AG08395 (cell line): ENCODE data around the gene AMT.
A peak's percentile ranks its signal among the peaks of the same experiment; 100 is the strongest.
"Not testable (repeated sequence)": the region's sequence is repeated elsewhere in the genome, so short reads cannot be mapped to it uniquely, and the experiment has no call there.

ENCODE experiments used
- DNase-seq: peaks from one replicate; pipeline ENCODE4 v3.0.0; 2012; ENCODE audit warnings: mixed read lengths, low spot score

AMT gene

DNA sequence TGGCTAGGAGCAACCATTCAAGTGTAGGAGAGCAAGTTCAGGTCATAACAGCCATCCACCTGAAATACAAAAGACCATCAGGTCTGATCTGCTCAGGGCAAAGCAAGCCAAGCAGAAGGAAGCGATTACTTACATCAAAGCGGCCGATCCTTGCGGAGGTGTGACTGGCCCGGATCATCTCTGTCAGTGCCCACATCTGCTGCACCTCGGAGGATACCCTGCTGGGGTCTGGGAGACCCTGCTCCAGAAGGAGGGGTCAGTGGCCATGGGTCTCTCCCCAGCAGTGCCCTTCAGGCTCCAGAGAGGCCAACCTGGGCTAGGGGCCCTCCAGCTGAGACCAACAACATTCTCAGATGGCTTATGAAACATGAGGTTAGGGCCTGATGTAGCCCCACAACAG lies 2.5 kb upstream of the AMT start:
- no peak for DNase-seq

- DNase-seq = no peak
Observed at GRCh38 chr3:49421890-49422378, 339 bp downstream of the AMT start.

DNA sequence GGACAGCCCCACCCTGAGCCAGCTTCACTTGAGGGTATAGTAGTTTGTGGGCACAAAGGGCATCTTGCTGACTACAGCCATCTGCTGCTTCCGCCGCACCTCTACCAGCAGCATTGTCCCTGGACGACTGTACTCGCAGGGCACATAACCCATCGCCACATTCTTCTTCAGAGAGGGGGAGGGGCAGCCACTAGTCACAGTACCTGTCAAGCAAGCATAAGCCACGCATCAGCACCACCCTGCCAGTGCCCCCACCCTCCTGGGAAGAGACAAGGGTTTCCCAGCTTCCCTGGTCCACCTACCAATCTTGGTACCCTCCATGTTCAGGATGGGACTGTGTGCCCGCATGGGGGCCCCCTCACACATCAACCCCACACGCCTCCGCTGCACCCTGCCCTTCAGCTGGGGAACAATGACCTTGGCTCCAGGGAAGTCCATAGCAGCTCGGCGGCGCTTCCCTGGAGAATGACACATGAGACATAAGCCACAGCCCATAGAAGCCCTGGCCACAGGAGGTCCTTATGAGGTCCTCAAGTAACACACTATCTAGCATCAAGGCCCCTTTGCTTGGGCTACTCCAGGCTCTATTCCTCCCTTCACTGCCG lies 4.7 kb downstream of the AMT start:
- no peak for DNase-seq

DNA sequence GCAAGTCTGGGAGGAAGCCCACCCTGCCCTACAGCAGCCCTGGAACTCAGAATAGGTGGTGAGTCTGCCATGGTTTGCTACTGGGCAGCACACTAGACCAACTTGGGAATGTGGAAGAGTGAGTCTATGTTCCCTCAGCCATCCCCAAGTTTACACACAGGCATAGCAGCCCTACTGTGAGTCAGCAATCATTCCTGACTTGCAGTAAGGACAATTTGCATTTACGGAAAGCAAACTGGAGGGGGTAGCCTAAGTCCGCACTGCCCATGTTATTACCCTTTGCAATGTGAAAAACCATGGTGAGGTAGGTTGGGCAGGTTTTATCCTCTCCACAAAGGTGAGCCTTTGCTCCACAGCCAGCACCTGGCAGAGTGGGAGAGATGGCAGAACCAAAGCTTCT lies 5.4 kb downstream of the AMT start:
- DNase-seq = no peak

DNA sequence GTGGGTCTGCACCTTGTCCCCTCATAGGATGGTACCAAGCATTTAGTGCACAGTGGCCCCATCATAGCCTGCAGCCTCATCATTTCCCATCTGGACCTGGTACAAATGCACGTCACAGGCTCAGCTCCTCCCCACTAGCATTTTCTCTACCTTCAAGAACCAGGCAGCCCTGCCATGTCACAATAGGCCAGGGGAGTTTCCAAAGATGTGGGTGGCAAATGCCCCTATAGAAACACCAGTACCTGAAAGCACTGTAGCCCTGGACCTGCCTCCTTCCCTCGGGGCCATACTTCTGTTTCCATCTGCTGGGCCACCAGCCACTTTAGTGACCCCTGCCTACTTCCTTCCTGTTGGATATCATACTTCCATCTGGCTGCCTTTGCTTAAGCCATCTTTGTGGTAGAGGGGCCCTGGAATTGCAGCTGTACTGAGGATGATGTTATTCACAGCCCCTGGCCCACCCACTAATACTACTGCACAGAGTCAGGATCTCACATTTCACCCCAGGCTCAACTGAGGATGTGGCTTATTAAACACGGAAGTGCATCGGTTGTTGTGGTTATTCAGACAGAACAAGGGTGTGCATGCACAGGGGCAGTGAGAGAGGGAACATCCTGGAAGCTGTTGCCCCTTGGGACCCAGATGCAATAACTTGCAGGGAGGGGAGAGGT lies 6.2 kb downstream of the AMT start:
- DNase-seq = no peak

DNA sequence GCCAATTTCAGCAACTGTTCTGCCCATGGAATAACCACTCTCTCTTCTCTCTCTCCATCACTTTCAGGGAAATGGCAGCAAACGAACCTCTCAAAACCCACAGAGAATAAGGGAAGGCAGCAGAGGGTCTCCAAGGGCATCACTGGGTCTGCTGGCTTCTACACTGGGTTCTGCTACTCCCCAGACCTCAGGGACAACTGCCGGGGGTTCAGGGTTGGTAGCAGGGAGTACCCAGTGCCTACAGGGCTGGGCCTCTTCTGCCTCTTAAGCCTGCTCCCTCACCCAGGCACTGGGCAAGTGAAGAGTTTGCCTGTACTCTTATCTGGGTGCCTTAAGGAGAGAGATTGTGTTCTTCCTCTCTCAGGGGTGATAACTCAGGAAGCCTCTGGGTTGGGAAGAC lies 7.5 kb downstream of the AMT start:
- DNase-seq = no peak

- DNase-seq = no peak
Observed at GRCh38 chr3:49413338-49413734, 8.9 kb downstream of the AMT start.

DNA sequence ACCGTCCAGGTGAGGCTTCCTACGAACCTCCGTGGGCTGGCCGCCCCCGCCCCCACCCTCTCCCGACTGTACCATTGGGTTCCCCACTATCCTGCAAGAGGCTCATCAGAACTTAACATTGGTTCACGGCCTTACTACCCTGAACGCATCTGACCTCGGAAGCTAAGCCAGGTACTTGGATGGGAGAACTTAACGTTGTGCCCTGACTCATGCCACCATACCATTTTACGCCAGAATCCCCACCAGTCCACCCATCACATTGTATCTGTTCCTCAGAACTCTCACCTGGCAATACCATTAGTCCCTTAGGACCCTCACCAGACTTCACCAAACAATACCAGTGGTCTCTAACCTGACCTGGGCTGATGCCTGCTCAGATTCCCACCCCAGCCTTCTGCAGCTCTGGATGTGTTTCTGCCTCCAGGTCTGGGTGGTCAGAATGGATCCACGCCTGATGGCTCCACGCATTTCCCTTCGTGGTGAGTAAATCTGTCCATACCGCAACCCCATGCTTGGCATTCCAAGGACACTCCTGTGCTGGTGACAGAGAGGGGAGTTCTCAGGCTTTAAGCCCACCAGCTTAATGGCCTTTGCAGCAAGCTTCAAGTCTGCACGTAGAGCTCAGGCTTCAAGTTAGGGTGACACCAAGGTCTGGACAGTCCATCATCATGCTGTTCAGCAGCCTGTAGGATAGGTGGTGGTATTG lies 9.5 kb downstream of the AMT start:
- no peak for DNase-seq

- peak; percentile 100 for DNase-seq
Observed at GRCh38 chr3:49411968-49412631, 10.2 kb downstream of the AMT start, which contains the start of the genes RHOA and TCTA. TSS of gene RHOA (minus strand) at chr3:49411976. CDS start at chr3:49375589, 36,387 bp downstream. TSS of gene TCTA (plus strand) at chr3:49412423. CDS start at chr3:49412427, 4 bp downstream.

DNA sequence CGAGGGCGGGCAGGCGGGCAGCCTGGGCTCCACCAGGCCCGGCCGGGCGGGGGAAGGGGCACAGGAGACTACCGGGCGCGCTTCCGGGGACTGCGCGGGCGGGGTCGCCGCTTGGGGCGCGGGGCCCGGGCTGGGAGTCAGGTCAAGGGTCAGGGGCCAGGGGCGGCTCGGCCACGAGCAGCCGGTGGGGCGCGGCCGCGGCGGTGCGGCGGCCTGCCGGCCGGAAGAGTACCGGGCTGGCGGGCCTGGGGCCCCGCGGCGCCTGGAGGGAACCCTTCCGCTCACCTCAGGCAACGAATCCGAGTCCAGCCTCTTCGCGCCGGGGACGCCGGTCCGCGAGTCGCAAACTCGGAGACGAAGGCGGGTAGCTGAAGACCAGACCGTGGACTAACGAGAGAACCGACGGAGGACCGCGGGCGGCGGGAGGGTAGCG lies 10.7 kb downstream of the AMT start:
- no peak for DNase-seq

DNA sequence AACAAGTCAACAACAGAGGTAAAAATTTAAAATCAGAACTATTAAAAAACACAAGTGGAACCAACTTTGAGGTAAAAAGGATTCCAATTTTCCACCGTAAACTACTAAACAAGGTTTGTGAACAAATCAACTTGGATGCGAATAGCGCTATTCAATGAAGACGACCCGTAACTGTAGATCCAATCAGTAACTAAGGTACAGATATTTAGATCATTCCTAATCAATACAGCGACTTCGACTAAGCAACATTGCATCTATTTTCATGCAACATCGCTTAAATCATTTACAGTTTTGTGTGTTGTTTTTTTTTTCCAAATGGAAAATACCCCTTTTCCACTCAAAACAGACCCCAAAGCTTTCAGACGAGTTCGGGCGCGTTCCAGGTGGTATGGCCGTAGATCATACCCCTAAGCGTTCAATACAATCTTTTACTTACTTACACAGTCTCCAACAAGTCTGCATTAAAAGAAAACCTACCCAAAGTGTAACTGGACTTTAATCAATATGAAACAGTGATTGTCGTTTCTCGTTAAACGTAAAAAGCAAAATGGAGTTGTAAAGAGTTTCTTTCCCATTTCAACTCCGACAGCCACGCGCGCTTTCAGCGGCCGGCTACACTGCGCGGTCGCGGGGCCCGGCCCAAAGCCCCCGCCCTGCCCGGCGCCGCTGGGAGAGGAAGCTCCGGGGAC lies 11.3 kb downstream of the AMT start:
- DNase-seq = no peak

DNA sequence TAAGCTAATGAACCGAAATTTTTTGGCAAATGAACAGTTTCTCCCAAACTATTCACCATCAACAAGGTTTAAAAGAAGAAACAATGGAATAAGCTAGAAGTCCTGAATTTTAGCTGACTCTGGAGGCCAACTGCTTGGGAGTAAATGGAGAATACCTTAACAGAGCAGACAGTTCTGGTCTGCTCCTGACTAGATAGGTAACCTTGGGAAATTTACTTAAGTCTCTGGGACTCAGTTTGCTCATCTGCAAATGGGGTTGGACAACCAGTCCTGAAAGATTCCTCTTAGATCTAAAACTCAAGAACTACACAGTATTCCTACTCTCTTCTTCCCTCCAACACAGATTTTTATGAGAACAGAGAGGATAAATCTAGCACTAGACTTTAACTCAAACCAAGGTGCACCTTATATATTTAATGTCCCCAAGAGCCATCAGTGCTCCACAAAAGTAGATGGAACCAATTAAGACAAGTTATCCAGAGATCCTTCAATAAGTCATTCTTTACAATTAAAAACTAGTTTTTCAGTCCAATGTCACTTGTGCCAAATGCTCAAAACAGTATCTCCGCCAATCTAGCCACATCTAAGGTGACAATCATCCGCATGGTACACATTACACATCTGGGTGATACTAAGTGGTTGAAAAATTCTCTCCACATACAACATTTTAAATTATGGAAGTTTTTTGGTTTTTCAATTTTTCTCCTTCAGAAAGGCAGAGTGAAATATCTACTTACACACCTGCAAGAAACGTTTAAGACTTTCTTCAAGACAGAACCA lies 12.0 kb downstream of the AMT start:
- DNase-seq = no peak

GRCh38 chr3:49406571-49407565 lies 15.4 kb downstream of the AMT start:
- DNase-seq = no peak

DNA sequence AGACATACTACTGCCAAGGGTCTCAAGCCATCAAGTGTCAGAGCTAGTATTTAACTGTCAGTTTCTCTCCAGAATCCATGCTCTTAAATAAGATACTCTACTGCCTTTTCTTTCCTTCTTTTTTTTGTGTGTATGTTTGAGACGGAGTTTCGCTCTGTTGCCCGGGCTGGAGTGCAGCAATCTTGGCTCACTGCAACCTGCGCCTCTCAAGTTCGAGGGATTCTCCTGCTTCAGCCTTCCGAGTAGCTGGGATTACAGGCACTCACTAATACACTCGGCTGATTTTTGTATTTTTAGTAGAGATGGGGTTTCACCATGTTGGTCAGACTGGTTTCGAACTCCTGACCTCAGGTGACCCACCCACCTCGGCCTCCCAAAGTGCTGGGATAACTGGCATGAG lies 16.7 kb downstream of the AMT start:
- DNase-seq = not testable (repeated sequence)

- DNase-seq = no peak
Observed at GRCh38 chr3:49403891-49404290, 18.4 kb downstream of the AMT start.

GRCh38 chr3:49401766-49402165 lies 20.5 kb downstream of the AMT start:
- no peak for DNase-seq

DNA sequence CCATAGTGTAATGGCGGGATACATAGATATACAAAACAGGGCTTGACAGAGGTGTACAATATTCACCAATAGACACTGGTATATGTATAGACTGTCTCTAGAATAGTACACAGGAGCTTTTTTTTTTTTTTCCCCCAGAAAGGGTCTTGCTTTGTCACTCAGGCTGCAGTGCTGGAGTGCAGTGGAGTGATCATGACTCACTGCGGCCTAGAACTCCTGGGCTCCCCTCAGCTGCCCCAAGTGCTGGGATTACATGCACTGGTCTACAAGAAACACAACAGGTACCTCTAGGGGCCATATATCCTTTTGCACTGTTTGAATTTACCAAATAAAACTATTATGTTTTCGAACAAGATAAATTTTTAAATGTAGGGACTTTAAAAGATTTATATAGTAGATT lies 22.8 kb downstream of the AMT start:
- DNase-seq = no peak

DNA sequence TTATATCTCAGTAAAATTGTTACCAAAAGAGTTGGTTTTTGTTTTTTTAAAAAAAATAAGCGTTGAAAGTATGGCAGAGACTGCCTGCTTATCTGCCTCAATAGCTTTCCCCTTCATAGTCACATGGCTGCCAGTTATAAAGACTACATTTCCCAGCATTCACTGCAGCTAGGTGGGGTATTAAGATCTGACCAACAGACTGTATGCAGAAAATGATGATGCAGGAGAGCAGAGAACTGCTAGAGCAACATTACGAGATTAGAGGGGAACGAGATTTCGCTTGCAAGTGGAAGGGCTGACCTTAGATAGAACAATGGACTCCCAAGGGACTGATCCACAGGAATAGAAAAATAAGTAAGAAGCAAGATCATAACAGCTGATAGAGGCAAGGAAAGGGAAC lies 24.8 kb downstream of the AMT start:
- DNase-seq = no peak

DNA sequence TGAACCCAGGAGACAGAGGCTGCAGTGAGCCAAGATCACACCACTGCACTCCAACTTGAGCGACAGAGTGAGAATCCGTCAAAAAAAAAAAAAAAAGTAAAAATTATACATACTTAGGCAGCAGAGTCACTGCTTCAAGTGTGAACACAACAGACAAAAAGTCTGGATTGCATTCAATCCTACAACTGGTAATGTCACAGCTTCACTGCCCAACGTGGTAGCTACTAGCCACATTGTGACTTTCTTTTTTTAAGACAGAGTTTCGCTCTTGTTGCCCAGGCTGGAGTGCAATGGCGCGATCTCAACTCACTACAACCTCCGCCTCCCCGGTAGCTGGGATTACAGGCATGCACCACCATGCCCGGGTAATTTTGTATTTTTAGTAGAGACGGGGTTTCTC lies 31.0 kb downstream of the AMT start:
- not testable (repeated sequence) for DNase-seq

GRCh38 chr3:49389297-49389696 lies 33.0 kb downstream of the AMT start:
- DNase-seq = no peak
